GM10266 (cell line): ENCODE measurements around the gene APOL4.
A peak's percentile ranks its signal among the peaks of the same experiment; 100 is the strongest.

Experiments
- DNase-seq: peaks from one replicate; pipeline ENCODE4 v3.0.0; 2012; ENCODE audit errors: extremely low spot score
- CTCF ChIP-seq: IDR thresholded peaks from 2 replicates; pipeline ENCODE4 v1.5.1; 2012; ENCODE audit warnings: mild to moderate bottlenecking, low read depth; ENCODE audit not compliant: control insufficient read depth, insufficient read depth; ENCODE audit errors: missing control alignments

The APOL4 gene

GRCh38 chr22:36243986-36244385 is 42.4 kb upstream of the APOL4 start:
- TF ChIP-seq CTCF = no peak
- DNase-seq = no peak

DNA sequence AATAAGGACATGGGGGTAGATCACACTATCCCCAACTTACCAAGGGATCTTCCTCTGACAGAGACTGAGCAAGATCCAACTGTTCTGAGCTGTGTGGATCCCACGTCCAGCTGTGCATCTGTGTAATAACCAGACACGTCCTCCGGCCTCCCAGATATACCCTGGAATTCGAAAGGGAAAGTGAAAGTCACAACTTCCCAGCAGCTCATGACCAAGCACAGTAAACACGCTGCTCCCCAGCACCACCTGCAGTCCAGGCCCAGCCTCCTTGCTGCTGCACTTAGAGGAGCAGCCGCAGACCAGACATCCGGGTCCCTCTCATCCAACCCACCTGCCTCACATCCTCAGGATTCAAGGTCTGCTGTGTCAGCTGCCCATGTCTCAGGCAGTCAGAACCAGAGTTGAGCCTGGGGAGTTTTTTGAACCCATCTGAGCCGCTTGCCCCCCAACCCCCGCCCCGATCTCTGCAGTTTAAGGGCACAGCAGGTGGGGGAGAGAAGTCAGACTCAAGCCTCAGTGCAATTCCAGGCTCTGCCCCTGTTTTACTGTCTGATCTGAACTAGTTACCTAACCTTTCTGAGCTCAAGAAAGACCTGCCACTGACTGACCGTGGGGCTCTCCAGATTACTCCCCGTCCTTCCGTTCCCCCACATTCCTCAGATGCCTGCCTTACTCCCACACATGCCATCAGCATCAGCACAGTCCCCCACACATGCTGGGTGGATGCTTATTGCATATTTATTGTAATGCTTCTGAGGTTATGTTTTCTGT is 38.0 kb upstream of the APOL4 start, which contains the start of gene APOL2:
Gene APOL2, minus strand, starts transcription at position 127 of the 771 bp plus-strand sequence. CDS start 6,365 bp downstream, outside the sequence.
- peak; percentile 84 for TF ChIP-seq CTCF
- DNase-seq = peak; percentile 82

DNA sequence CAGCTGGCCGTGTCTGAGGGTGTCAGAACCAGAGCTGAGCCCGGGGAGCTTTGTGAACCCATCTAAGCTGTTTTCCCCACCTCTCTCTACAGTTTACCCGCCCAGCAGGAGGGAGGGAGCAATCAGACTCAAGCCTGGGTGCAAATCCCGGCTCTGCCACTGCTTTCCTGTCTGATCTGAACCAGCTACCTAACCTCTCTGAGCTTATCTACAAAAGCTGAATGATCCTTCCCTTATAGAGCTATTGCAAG is 37.5 kb upstream of the APOL4 start:
- DNase-seq = no peak
- TF ChIP-seq CTCF = no peak

DNA sequence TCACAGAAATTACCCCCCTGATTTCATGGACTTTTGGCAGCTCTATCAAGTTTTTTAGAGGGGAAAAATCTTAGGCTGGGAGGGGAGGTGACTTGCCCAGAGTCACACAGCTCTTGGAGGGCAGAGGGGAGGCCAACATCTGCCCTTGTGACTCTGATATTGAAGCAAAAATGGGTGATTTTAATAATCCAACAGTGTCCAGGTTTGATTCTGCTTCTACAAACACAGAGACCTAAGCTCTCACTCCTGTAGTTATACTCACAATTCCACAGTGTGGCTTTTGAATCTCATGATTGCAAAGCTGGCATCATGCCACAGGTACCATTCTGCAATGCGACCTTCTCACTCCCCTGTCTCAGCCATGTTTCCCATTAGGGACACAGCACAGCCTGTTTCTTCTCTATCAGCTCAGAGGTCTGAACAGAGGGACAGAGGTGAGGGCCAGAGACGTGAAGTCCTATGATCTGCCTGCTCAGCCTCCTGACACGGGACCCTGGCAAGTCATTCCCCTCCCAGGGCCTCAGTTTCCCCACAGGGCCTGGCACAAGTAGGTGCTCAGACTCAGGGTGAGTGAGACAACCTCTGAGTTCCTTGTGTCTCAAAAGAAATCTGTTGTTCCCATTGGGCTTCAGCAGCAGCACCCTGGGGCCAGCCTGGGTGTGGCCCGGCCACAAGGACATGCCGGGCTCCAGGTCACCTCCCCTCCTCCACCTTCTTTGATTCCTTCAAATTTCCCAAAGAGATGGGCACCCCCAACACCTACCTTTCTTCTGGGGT is 37.0 kb upstream of the APOL4 start:
- DNase-seq = no peak
- TF ChIP-seq CTCF = no peak

DNA sequence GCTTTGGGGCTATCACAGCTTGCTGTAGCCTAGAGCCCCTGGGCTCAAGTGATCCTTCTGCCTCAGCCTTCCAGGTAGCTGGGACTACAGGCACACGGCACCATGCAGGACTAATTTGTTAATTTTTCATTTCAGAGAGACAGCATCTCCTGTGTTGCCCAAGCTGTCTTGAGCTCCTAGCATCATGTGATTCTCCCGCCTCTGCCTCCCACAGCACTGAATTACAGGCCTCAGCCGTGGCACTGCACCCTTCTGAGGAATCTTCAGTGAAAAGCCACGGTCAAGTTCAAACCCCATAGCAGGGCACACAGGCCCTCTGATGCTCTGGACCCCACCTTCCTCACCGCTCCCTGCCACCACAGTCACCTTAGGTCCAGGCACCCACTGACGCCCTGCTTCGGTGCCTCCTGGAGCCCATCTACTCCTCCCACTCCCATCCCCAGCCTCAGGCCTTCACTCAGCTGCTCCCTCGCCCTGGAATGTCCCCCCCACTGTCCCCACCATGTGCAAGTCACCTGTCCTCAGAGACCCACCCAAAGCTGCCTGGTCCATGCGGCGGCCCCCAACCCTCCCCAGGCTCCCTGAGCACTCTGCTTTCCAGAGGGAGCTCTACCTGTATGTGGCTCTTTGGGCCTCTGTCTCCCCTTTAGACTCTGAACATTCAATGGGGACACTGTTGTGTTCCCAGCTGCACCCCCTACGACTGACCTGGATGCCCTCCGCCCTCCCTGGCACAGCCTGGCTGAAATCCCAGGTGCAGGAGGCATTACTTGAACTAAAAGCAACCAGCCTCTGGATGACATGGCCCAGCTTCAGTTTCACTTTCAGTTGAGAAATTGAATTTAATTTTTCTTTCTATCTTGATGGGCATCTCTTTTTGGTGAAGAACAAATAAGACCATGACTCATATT is 36.1 kb upstream of the APOL4 start:
- TF ChIP-seq CTCF = no peak
- DNase-seq = peak; percentile 23

GRCh38 chr22:36236388-36237319 is 35.0 kb upstream of the APOL4 start:
- no peak for DNase-seq
- no peak for TF ChIP-seq CTCF
